ENCODE measurements around the gene PRX. TPM values are rescaled to one million over a fixed set of nuclear protein-coding genes. Genes with fewer than 3 reads are reported as not detected.
A peak's percentile ranks its signal among the peaks of the same experiment; 100 is the strongest.

PRX gene
- total RNA-seq, 1 donor from 2014 or later = 0.96 TPM

DNA sequence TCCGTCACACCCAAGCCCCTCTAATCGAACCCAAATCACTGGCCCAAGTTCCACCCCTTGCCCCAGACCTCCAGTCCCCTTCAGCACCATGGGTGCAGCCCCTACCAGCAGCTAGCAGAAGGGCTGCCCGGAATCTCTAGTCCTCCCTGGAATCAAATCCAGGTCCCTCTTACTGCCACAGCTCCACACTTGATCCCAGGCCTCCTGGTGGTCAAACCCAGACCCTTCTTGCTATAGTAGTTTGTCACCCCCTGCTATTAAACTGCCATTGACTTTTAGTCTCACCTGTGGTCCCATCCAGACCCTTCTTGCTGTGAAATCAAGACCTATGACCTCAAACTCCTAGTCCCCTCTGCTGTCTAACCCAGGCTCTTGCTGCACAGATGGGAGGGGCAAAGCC is 31.9 kb downstream of the PRX start:
- H3K36me3 Mint-ChIP-seq (ENCODE audit: insufficient read depth) = peaks cover 2% of the 10 kb centered on the region
- H3K9me3 Mint-ChIP-seq (ENCODE audit: low read depth) = no peaks in the 10 kb centered on the region
- TF ChIP-seq, protein P1, sequence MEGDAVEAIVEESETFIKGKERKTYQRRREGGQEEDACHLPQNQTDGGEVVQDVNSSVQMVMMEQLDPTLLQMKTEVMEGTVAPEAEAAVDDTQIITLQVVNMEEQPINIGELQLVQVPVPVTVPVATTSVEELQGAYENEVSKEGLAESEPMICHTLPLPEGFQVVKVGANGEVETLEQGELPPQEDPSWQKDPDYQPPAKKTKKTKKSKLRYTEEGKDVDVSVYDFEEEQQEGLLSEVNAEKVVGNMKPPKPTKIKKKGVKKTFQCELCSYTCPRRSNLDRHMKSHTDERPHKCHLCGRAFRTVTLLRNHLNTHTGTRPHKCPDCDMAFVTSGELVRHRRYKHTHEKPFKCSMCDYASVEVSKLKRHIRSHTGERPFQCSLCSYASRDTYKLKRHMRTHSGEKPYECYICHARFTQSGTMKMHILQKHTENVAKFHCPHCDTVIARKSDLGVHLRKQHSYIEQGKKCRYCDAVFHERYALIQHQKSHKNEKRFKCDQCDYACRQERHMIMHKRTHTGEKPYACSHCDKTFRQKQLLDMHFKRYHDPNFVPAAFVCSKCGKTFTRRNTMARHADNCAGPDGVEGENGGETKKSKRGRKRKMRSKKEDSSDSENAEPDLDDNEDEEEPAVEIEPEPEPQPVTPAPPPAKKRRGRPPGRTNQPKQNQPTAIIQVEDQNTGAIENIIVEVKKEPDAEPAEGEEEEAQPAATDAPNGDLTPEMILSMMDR (IDR thresholded peaks at IDR 0.05; ENCODE audit: unreplicated experiment) = peak; percentile 20
- no peak for DNase-seq (ENCODE audit: low spot score, unreplicated experiment)
- H3K27me3 Mint-ChIP-seq = no peaks in the 10 kb centered on the region
- no peak overlapping the region for H3K4me3 Mint-ChIP-seq (ENCODE audit: low read depth)
- H3K4me1 Mint-ChIP-seq (ENCODE audit: low read depth) = no peaks in the 10 kb centered on the region
- no peak overlapping the region for H3K27ac Mint-ChIP-seq

DNA sequence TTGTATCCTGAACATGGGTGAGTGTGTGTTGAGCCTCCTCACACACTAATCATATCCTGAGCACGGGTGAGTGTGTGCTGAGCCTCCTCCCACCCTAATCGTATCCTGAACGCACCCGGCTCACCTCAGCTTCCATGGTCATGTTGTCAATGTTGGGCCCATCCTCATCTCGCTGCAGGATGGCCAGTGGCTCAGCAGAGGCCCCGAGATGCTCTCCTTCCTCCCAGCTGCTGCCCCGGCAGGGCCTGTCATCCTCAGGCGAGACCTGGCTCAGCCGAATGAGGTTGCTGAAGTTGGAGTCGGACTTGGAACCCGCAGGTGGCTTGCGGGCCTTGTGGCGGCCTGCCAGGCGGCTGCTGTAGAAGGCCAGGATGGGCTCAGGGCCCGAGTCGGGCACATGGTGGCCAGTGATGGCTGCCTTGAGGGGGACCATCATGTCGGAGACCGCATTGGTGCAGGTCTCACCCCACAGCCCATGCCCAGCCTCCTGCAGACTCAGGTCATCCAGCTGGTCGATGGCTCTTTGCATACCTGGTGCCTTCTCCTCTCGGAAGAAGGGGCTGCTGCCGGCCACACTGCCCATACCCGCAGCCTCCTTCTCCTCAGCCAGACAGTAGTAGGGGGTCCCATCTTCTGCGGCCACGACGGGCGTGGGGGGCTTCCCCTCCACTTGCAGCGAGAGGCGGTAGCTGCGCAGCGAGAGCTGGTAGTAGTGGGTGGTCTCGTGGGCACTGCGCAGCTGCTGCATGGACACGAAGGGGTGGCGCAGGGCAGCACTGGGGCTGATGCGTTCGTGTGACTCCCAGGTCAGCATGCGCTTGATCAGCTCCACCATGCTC is 32.8 kb downstream of the PRX start:
- DNase-seq (ENCODE audit: low spot score, unreplicated experiment) = no peak

DNA sequence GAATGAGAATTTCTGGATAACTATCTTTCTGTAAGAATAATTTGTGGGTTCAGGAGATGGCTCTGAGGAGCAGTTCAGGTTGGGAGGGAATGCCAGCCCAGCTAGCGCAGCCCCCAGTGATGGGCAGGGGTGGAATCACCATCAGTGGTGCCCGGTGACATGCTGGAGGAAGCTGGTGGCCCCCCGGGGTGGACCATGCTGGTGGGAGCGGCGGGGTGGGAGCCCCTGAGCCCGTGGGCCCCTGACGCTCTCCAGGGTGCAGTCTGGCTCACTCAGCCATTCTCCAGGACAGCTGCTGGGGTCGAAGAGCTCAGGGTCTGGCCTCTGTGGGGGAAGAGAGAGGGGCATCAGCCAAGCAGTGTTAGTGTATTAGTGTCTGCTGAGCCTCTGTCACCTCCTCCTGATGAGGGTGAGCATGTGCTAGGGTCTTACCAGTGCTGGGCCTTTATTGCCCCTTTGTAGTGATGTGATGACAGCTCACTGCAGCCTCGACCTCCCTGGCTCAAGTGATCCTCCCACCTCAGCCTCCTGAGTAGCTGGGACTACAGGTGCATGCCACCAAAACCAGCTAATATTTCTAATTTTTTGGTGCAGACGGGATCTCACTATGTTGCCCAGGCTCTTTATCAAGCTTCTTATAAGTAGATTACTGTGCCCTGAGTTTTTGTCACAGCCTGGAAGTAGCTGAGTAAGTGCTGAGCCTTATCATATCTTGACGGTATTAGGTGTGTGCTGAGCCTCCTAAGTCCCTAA is 33.6 kb downstream of the PRX start:
- no peaks in the 10 kb centered on the region for H3K4me1 Mint-ChIP-seq (ENCODE audit: low read depth)
- TF ChIP-seq, protein P1 (IDR thresholded peaks at IDR 0.05; ENCODE audit: unreplicated experiment) = no peak
- H3K9me3 Mint-ChIP-seq (ENCODE audit: low read depth) = no peaks in the 10 kb centered on the region
- peaks cover 9% of the 10 kb centered on the region for H3K36me3 Mint-ChIP-seq (ENCODE audit: insufficient read depth)
- peak overlapping the region; percentile 74 for H3K27ac Mint-ChIP-seq
- H3K4me3 Mint-ChIP-seq (ENCODE audit: low read depth) = no peak overlapping the region
- H3K27me3 Mint-ChIP-seq = no peaks in the 10 kb centered on the region
- no peak for DNase-seq (ENCODE audit: low spot score, unreplicated experiment)

More for the DNA sequence above, 32.8 kb downstream of the PRX start:
- H3K9me3 Mint-ChIP-seq (ENCODE audit: low read depth) = no peaks in the 10 kb centered on the region
- no peak overlapping the region for H3K4me3 Mint-ChIP-seq (ENCODE audit: low read depth)
- TF ChIP-seq, protein P1 (IDR thresholded peaks at IDR 0.05; ENCODE audit: unreplicated experiment) = no peak
- no peaks in the 10 kb centered on the region for H3K27me3 Mint-ChIP-seq
- H3K4me1 Mint-ChIP-seq (ENCODE audit: low read depth) = no peaks in the 10 kb centered on the region
- no peak overlapping the region for H3K27ac Mint-ChIP-seq
- peaks cover 6% of the 10 kb centered on the region for H3K36me3 Mint-ChIP-seq (ENCODE audit: insufficient read depth)

DNA sequence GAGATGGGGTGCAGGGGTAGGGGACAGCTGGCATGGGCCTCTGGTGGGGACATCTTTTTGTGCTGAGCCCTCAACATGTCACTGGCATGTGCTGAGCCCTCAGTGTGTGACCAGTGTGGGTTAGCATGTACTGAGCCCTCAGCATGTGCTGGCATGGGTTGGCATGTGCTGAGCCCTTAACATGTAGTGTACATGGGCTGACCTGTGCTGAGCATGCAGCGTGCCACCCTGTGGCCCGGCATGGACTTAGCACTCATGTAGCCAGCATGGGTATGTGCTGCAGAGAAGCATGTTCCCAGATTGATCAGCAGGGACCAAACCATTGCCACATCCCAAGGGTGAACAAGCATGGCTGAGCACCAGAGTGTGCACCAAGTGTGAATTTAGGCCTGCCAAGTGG is 34.7 kb downstream of the PRX start:
- no peaks in the 10 kb centered on the region for H3K4me1 Mint-ChIP-seq (ENCODE audit: low read depth)
- no peak overlapping the region for H3K27ac Mint-ChIP-seq
- H3K36me3 Mint-ChIP-seq (ENCODE audit: insufficient read depth) = peaks cover 13% of the 10 kb centered on the region
- H3K27me3 Mint-ChIP-seq = no peaks in the 10 kb centered on the region
- TF ChIP-seq, protein P1 (IDR thresholded peaks at IDR 0.05; ENCODE audit: unreplicated experiment) = no peak
- DNase-seq (ENCODE audit: low spot score, unreplicated experiment) = no peak
- no peak overlapping the region for H3K4me3 Mint-ChIP-seq (ENCODE audit: low read depth)
- no peaks in the 10 kb centered on the region for H3K9me3 Mint-ChIP-seq (ENCODE audit: low read depth)

DNA sequence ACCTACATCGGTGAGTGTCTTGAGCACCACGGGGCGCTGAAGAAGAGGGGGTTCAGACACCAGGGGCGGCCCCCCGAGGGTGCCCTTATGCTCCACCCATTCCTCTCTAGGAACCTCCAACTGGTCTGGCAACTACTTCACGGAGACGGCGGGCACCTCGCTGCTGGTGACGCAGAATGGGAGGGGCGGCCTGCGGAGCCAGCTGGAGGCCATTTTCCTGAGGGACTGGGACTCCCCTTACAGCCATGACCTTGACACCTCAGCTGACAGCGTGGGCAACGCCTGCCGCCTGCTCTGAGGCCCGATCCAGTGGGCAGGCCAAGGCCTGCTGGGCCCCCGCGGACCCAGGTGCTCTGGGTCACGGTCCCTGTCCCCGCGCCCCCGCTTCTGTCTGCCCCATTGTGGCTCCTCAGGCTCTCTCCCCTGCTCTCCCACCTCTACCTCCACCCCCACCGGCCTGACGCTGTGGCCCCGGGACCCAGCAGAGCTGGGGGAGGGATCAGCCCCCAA is 35.2 kb downstream of the PRX start:
- no peak overlapping the region for H3K4me3 Mint-ChIP-seq (ENCODE audit: low read depth)
- peaks cover 13% of the 10 kb centered on the region for H3K36me3 Mint-ChIP-seq (ENCODE audit: insufficient read depth)
- no peaks in the 10 kb centered on the region for H3K27me3 Mint-ChIP-seq
- no peaks in the 10 kb centered on the region for H3K4me1 Mint-ChIP-seq (ENCODE audit: low read depth)
- H3K9me3 Mint-ChIP-seq (ENCODE audit: low read depth) = no peaks in the 10 kb centered on the region
- DNase-seq (ENCODE audit: low spot score, unreplicated experiment) = no peak
- H3K27ac Mint-ChIP-seq = no peak overlapping the region
- TF ChIP-seq, protein P1 (IDR thresholded peaks at IDR 0.05; ENCODE audit: unreplicated experiment) = no peak

All from progenitor cell of endocrine pancreas (in vitro differentiated cells).